ENCODE measurements around the gene DNMT3A. TPM values are rescaled to one million over a fixed set of nuclear protein-coding genes. Genes with fewer than 3 reads are reported as not detected.

Gene DNMT3A
- total RNA-seq, 2 donors from 2014 or later = 8.9 to 32.2 TPM

- no peaks in the 10 kb centered on the region for H3K9me3 Mint-ChIP-seq
- peaks cover 21 to 25% of the 10 kb centered on the region in 2 donors for H3K4me1 Mint-ChIP-seq (ENCODE audit: low read depth in 2 of 2)
- H3K27ac Mint-ChIP-seq = peak overlapping the region; percentile 67 to 78
- ATAC-seq (no peak), DNase-seq (ENCODE audit: low spot score) (no peak)
- peak overlapping the region; percentile 84 for H3K4me3 Mint-ChIP-seq
- H3K27me3 Mint-ChIP-seq = peaks cover 0 to 24% of the 10 kb centered on the region in 2 donors
- H3K36me3 Mint-ChIP-seq = no peaks in the 10 kb centered on the region
These were observed 36.2 kb upstream of the DNMT3A start for GRCh38 chr2:25377822-25378421.

DNA sequence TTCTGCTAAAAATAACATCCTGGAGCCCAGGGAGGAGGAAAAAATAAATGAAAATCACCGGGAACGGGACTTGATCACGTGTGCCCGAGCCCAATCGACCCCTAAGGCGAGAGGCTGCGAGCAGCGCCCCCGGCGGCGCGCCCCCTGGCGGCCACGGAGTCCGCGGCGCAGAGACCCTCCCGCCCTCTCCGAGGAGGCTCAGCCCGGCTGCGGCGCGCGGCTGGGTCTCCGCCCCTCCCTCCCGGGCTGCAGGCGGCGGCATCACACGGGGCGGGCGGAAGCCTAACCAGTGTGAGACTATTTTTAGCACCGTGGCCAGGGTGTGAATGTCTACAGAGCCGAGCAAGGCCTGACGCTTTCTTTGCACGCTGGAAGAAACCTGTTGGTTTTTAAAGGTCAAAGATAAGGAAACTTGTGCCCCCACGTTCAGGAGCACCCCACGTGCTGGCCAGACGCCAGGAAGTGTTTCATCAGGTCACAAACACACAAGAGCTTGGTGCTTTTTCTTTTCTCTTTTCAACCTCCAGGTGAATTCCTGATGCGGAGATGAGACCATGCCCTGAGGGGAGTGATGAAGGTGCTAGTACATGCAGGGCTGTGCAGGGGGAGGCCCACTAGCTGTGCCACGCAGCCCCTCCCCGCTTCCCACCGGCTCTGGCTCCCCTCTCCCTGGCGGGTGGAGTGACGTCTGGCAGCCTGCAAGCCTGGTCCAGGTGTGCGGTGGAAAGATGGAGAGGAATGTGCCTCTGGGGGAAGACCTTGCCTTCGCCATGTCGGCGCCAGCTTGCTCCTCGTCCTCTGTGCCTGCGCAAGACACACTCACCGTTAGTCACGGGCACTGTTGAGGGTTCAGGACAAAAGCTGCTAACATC lies 35.3 kb upstream of the DNMT3A start:
- ATAC-seq = peak; percentile 100
- DNase-seq (ENCODE audit: low spot score) = peak; percentile 96
- Mint-ChIP-seq H3K9me3 (no peaks in the 10 kb centered on the region), H3K27ac (peak overlapping the region; percentile 67 to 78), H3K36me3 (no peaks in the 10 kb centered on the region), H3K27me3 (peaks cover 0 to 22% of the 10 kb centered on the region in 2 donors), H3K4me1 (ENCODE audit: low read depth in 2 of 2) (peaks cover 21 to 23% of the 10 kb centered on the region in 2 donors), H3K4me3 (peak overlapping the region; percentile 84)

- peaks cover 0 to 21% of the 10 kb centered on the region in 2 donors for H3K27me3 Mint-ChIP-seq
- H3K36me3 Mint-ChIP-seq = no peaks in the 10 kb centered on the region
- DNase-seq (ENCODE audit: low spot score) = no peak
- H3K27ac Mint-ChIP-seq = peak overlapping the region in 1 of 2 donors; percentile 58
- no peaks in the 10 kb centered on the region for H3K9me3 Mint-ChIP-seq
- ATAC-seq = no peak
- H3K4me3 Mint-ChIP-seq = peak overlapping the region; percentile 47
- H3K4me1 Mint-ChIP-seq (ENCODE audit: low read depth in 2 of 2) = peaks cover 21 to 22% of the 10 kb centered on the region in 2 donors
These were observed 34.3 kb upstream of the DNMT3A start for GRCh38 chr2:25375989-25376545.

- H3K27me3 Mint-ChIP-seq = peaks cover 0 to 20% of the 10 kb centered on the region in 2 donors
- DNase-seq (ENCODE audit: low spot score) (no peak), ATAC-seq (no peak)
- peaks cover 21 to 22% of the 10 kb centered on the region in 2 donors for H3K4me1 Mint-ChIP-seq (ENCODE audit: low read depth in 2 of 2)
- no peak overlapping the region for H3K4me3 Mint-ChIP-seq
- no peaks in the 10 kb centered on the region for H3K36me3 Mint-ChIP-seq
- no peak overlapping the region for H3K27ac Mint-ChIP-seq
- no peaks in the 10 kb centered on the region for H3K9me3 Mint-ChIP-seq
These were observed 33.8 kb upstream of the DNMT3A start for GRCh38 chr2:25375371-25375988.

DNA sequence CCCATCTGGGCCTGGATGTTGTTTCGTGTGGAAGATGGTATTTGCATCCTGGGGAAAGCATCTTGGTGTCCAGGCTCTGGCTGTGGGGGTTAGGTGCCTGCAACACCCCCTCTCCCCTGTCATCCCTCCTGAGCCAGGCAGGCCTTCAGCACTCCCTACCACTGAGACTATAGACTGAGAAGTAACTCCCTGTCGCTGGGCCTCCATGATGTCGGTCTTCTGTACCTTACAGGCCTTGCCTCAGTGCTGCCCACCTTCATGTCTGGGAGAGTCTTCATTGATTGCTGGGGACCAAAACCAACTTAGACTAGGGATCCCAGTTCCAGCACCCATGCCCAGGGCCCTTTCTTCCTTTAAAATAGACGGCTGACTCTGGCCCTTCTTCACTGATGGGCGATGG lies 33.1 kb upstream of the DNMT3A start:
- Mint-ChIP-seq H3K27ac (no peak overlapping the region), H3K36me3 (no peaks in the 10 kb centered on the region), H3K9me3 (no peaks in the 10 kb centered on the region), H3K4me1 (ENCODE audit: low read depth in 2 of 2) (peaks cover 20 to 21% of the 10 kb centered on the region in 2 donors), H3K27me3 (peaks cover 0 to 16% of the 10 kb centered on the region in 2 donors), H3K4me3 (no peak overlapping the region)
- ATAC-seq (no peak), DNase-seq (ENCODE audit: low spot score) (peak; percentile 49)

GRCh38 chr2:25374411-25374810 lies 32.7 kb upstream of the DNMT3A start:
- no peak for ATAC-seq
- no peak overlapping the region for H3K27ac Mint-ChIP-seq
- H3K9me3 Mint-ChIP-seq = no peaks in the 10 kb centered on the region
- H3K27me3 Mint-ChIP-seq = peaks cover 0 to 14% of the 10 kb centered on the region in 2 donors
- DNase-seq (ENCODE audit: low spot score) = no peak
- peaks cover 20 to 21% of the 10 kb centered on the region in 2 donors for H3K4me1 Mint-ChIP-seq (ENCODE audit: low read depth in 2 of 2)
- H3K4me3 Mint-ChIP-seq = no peak overlapping the region
- no peaks in the 10 kb centered on the region for H3K36me3 Mint-ChIP-seq

DNA sequence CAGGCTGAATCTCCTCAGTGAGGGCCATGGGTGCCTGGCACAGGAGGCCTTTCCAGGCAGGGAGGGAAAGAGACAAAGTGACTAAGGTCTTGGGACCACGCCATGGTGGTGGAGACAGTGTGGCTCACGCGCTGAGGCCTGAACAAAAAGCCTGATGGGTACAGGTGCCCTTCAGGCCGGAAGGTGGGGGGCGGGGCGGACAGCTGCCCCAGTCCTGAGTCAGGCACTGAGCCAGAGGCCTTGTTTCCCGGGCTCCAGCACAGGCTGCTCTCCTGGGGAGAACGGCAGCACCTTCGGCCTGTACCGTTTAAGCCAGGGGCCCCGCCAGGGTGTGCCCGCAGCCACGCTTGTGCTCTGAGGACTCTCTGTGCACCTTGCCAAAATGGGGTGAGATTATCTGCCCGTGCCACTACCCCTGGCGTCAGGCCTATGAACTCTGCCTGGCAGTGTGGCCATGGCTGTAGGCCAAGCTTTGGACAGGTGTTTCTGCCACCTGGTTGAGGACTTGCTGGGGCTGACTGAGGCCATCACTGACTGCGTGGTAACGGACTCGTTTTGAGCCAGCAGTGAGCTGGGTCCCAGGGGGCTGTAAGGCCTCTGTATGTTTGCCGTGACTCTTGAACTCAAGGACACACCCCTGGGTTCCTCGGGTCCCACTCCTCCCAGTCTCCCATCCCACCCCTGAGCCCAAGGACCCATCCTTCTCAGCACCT lies 31.7 kb upstream of the DNMT3A start:
- H3K9me3 Mint-ChIP-seq = no peaks in the 10 kb centered on the region
- ATAC-seq (no peak), DNase-seq (ENCODE audit: low spot score) (no peak)
- H3K36me3 Mint-ChIP-seq = no peaks in the 10 kb centered on the region
- no peak overlapping the region for H3K4me3 Mint-ChIP-seq
- no peak overlapping the region for H3K27ac Mint-ChIP-seq
- peaks cover 0 to 11% of the 10 kb centered on the region in 2 donors for H3K27me3 Mint-ChIP-seq
- H3K4me1 Mint-ChIP-seq (ENCODE audit: low read depth in 2 of 2) = peaks cover 16 to 17% of the 10 kb centered on the region in 2 donors

- Mint-ChIP-seq H3K4me3 (no peak overlapping the region), H3K9me3 (no peaks in the 10 kb centered on the region), H3K27me3 (peaks cover 0 to 10% of the 10 kb centered on the region in 2 donors), H3K4me1 (ENCODE audit: low read depth in 2 of 2) (peaks cover 14 to 15% of the 10 kb centered on the region in 2 donors), H3K36me3 (no peaks in the 10 kb centered on the region), H3K27ac (peak overlapping the region in 1 of 2 donors; percentile 23)
- ATAC-seq (no peak), DNase-seq (ENCODE audit: low spot score) (no peak)
These were observed 30.9 kb upstream of the DNMT3A start for GRCh38 chr2:25372405-25373268.

DNA sequence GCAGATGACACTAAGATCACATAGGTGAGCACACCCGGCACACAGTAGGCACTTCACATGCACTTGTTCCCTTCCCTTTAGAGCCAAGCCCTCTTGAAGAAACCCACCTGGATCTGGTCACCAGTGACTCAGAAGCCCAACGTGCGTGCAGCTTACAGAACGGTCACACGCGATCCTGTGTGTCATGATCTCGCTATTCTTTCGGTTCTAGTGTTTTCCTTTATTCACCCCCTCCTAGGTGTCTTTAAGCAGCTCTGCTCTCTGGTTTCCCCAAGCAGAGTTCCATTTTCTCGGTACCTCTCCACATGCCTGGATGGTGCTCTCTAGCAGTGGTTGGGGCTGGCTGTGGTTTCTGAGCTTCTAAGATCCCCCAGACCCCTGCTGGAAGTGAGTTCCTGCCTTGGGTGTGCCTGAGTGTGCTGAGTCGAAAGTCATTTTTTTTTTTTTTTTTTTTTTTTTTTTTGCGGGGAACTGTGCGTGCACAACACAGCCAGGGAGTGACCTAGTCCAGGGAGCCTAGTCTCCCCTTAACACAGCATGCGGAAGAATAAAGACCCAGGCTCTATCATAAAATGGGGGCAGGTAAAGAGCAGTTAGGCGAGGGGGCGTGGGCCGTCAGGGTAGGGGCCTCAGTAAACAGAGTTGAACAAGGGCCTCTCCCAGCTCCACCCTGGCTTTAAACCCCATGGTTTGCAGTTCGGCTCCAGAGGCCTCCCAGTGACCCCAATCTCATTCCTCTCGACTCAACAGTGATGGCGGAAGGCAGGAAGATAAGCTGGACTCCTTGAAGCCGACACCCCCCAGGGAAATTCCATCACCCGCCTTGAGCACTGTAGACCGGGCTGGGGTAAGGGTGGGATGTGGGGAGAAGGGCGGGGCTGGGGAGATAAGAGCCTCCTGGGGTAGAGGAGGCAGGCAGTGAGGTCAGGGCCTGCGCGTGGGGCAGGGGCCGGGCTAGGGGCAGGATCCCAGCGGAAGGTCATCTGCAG lies 29.8 kb upstream of the DNMT3A start:
- ATAC-seq (no peak), DNase-seq (ENCODE audit: low spot score) (peak; percentile 61)
- Mint-ChIP-seq H3K27ac (no peak overlapping the region), H3K27me3 (peaks cover 0 to 3% of the 10 kb centered on the region in 2 donors), H3K4me3 (no peak overlapping the region), H3K36me3 (no peaks in the 10 kb centered on the region), H3K4me1 (ENCODE audit: low read depth in 2 of 2) (peaks cover 6 to 8% of the 10 kb centered on the region in 2 donors), H3K9me3 (no peaks in the 10 kb centered on the region)

- no peak for DNase-seq (ENCODE audit: low spot score)
- Mint-ChIP-seq H3K36me3 (no peaks in the 10 kb centered on the region), H3K27me3 (no peaks in the 10 kb centered on the region), H3K4me1 (ENCODE audit: low read depth in 2 of 2) (peaks cover 2% of the 10 kb centered on the region in 2 donors), H3K4me3 (no peak overlapping the region), H3K9me3 (no peaks in the 10 kb centered on the region), H3K27ac (no peak overlapping the region)
- no peak for ATAC-seq
These were observed 28.2 kb upstream of the DNMT3A start for GRCh38 chr2:25369876-25370275.

- Mint-ChIP-seq H3K36me3 (no peaks in the 10 kb centered on the region), H3K4me1 (ENCODE audit: low read depth in 2 of 2) (peaks cover 4 to 6% of the 10 kb centered on the region in 2 donors), H3K27ac (no peak overlapping the region), H3K4me3 (no peak overlapping the region), H3K9me3 (no peaks in the 10 kb centered on the region), H3K27me3 (no peaks in the 10 kb centered on the region)
- no peak for ATAC-seq
- no peak for DNase-seq (ENCODE audit: low spot score)
These were observed 27.7 kb upstream of the DNMT3A start for GRCh38 chr2:25369439-25369838.

GRCh38 chr2:25368660-25369059 lies 26.9 kb upstream of the DNMT3A start:
- Mint-ChIP-seq H3K36me3 (no peaks in the 10 kb centered on the region), H3K4me1 (ENCODE audit: low read depth in 2 of 2) (peaks cover 10 to 11% of the 10 kb centered on the region in 2 donors), H3K9me3 (no peaks in the 10 kb centered on the region), H3K4me3 (no peak overlapping the region), H3K27ac (no peak overlapping the region), H3K27me3 (no peaks in the 10 kb centered on the region)
- ATAC-seq (no peak), DNase-seq (ENCODE audit: low spot score) (no peak)
